Stimulated activated memory B cell treated with anti-CD40 and anti-IgM and Interleukin-4, amounts not matched to agents 10 μg/mL and 1 μg/mL and 100 μg/mL, for 72 hours (primary cell): Measurements from ENCODE around the gene C1orf185.
"Not testable (repeated sequence)": the region's sequence is repeated elsewhere in the genome, so short reads cannot be mapped to it uniquely, and the experiment has no call there.

ENCODE experiments used
- ATAC-seq: fragments of 150-1000 bp; cut with Tn5 transposase; 2 replicates; pipeline ENCODE4 v1.10.0; 2021
- H3K27ac Mint-ChIP-seq: one replicate; pipeline ENCODE4 v1.8.0; 2022; ENCODE audit warnings: mild to moderate bottlenecking, mixed read lengths
- H3K27me3 Mint-ChIP-seq: one replicate; pipeline ENCODE4 v1.8.0; 2022; ENCODE audit warnings: mixed read lengths
- H3K36me3 Mint-ChIP-seq: one replicate; pipeline ENCODE4 v1.8.0; 2022; ENCODE audit warnings: mixed read lengths
- H3K4me1 Mint-ChIP-seq: one replicate; pipeline ENCODE4 v1.8.0; 2022; ENCODE audit warnings: mixed read lengths
- H3K4me3 Mint-ChIP-seq: one replicate; pipeline ENCODE4 v1.8.0; 2022; ENCODE audit warnings: mild to moderate bottlenecking, moderate library complexity, mixed read lengths
- H3K9me3 Mint-ChIP-seq: one replicate; pipeline ENCODE4 v1.8.0; 2022; ENCODE audit warnings: mixed read lengths

C1orf185 gene

GRCh38 chr1:51168266-51168845 is 66.3 kb downstream of the C1orf185 start:
- no peaks in the 10 kb centered on the region for H3K36me3 Mint-ChIP-seq
- H3K4me1 Mint-ChIP-seq: no peaks in the 10 kb centered on the region
- no peak overlapping the region for H3K27ac Mint-ChIP-seq
- no peak for ATAC-seq
- no peak overlapping the region for H3K4me3 Mint-ChIP-seq
- H3K27me3 Mint-ChIP-seq: peaks cover 16% of the 10 kb centered on the region
- H3K9me3 Mint-ChIP-seq: no peaks in the 10 kb centered on the region

- Mint-ChIP-seq H3K36me3 (no peaks in the 10 kb centered on the region), H3K27me3 (peaks cover 16% of the 10 kb centered on the region), H3K4me1 (no peaks in the 10 kb centered on the region)
These were observed 66.9 kb downstream of the C1orf185 start for GRCh38 chr1:51168936-51169335.

DNA sequence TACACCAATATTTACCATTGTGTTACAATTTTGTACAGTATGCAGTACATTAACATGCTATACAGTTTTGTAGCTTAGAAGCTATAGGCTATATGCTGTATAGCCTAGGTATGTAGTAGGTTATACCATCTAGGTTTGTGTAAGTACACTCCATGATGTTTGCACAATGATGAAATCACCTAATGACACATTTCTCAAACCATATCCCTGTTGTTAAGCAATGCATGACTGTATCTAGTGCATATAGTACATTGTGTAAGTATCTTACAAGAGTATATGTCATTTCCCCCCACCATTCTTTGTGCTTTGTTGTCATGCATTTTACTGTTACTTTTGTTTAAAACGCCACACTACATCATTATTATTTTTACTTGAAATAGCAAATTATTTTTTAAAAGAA is 68.3 kb downstream of the C1orf185 start:
- H3K9me3 Mint-ChIP-seq: no peaks in the 10 kb centered on the region
- no peak for ATAC-seq
- H3K4me1 Mint-ChIP-seq: peaks cover 5% of the 10 kb centered on the region
- H3K27me3 Mint-ChIP-seq: peaks cover 24% of the 10 kb centered on the region
- H3K27ac Mint-ChIP-seq: no peak overlapping the region
- no peak overlapping the region for H3K4me3 Mint-ChIP-seq
- no peaks in the 10 kb centered on the region for H3K36me3 Mint-ChIP-seq

More at GRCh38 chr1:51168936-51169335, 66.9 kb downstream of the C1orf185 start:
- H3K4me3 Mint-ChIP-seq: no peak overlapping the region
- H3K27ac Mint-ChIP-seq: no peak overlapping the region
- no peaks in the 10 kb centered on the region for H3K9me3 Mint-ChIP-seq
- ATAC-seq: no peak

- H3K27me3 Mint-ChIP-seq: peaks cover 42% of the 10 kb centered on the region
These were observed 70.8 kb downstream of the C1orf185 start for GRCh38 chr1:51172811-51173210.

GRCh38 chr1:51175278-51175677 is 73.2 kb downstream of the C1orf185 start:
- ATAC-seq: no peak
- Mint-ChIP-seq H3K27me3 (peaks cover 58% of the 10 kb centered on the region), H3K9me3 (no peaks in the 10 kb centered on the region), H3K4me3 (no peak overlapping the region), H3K4me1 (peaks cover 6% of the 10 kb centered on the region), H3K27ac (no peak overlapping the region), H3K36me3 (no peaks in the 10 kb centered on the region)

More at GRCh38 chr1:51172811-51173210, 70.8 kb downstream of the C1orf185 start:
- no peak overlapping the region for H3K4me3 Mint-ChIP-seq
- H3K27ac Mint-ChIP-seq: no peak overlapping the region
- H3K9me3 Mint-ChIP-seq: no peaks in the 10 kb centered on the region
- no peak for ATAC-seq
- no peaks in the 10 kb centered on the region for H3K36me3 Mint-ChIP-seq
- H3K4me1 Mint-ChIP-seq: peaks cover 6% of the 10 kb centered on the region

DNA sequence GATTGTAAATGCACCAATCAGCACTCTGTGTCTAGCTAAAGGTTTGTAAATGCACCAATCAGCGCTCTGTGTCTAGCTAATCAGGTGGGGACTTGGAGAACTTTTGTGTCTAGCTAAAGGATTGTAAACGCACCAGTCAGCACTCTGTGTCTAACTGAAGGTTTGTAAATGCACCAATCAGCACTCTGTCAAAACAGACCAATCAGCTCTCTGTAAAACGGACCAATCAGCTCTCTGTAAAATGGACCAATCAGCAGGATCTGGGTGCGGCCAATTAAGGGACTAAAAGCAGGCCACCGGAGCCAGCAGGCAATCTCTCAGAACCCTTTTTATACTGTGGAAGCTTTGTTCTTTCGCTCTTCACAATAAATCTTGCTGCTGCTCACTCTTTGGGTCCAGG is 76.0 kb downstream of the C1orf185 start:
- H3K4me3 Mint-ChIP-seq, H3K27ac Mint-ChIP-seq, H3K9me3 Mint-ChIP-seq, ATAC-seq, H3K36me3 Mint-ChIP-seq, H3K4me1 Mint-ChIP-seq: not testable (repeated sequence)
- peaks cover 61% of the 10 kb centered on the region for H3K27me3 Mint-ChIP-seq

DNA sequence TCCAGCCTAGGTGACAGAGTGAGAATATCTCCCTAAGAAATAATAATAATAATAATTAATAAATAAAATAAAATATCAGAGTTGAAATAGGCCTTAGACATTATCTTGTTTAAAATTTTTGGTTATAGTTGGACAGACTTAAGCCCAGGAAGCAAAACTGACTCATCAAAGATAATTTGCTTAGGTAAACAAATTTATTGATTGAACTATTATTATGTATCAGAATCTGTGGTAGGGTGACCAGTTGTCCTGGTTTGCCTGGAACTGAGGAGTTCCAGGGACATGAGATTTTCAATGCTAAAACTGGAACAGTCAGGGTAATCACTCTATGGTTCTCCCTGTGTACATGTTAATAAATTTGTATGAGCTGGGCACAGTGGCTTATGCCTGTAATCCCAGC is 86.2 kb downstream of the C1orf185 start:
- Mint-ChIP-seq H3K9me3 (no peaks in the 10 kb centered on the region), H3K4me3 (no peak overlapping the region), H3K4me1 (no peaks in the 10 kb centered on the region), H3K27me3 (no peaks in the 10 kb centered on the region), H3K36me3 (no peaks in the 10 kb centered on the region), H3K27ac (no peak overlapping the region)
- no peak for ATAC-seq

GRCh38 chr1:51189421-51190073 is 87.5 kb downstream of the C1orf185 start:
- H3K27ac Mint-ChIP-seq: no peak overlapping the region
- no peaks in the 10 kb centered on the region for H3K4me1 Mint-ChIP-seq
- no peaks in the 10 kb centered on the region for H3K36me3 Mint-ChIP-seq
- ATAC-seq: no peak
- no peak overlapping the region for H3K4me3 Mint-ChIP-seq
- H3K27me3 Mint-ChIP-seq: no peaks in the 10 kb centered on the region
- H3K9me3 Mint-ChIP-seq: no peaks in the 10 kb centered on the region

- no peak overlapping the region for H3K4me3 Mint-ChIP-seq
- H3K9me3 Mint-ChIP-seq: no peaks in the 10 kb centered on the region
- no peak for ATAC-seq
These were observed 88.9 kb downstream of the C1orf185 start for GRCh38 chr1:51190961-51191360.

GRCh38 chr1:51192213-51192843 is 90.3 kb downstream of the C1orf185 start:
- no peak for ATAC-seq
- H3K9me3 Mint-ChIP-seq: no peaks in the 10 kb centered on the region
- H3K4me3 Mint-ChIP-seq: no peak overlapping the region
- no peaks in the 10 kb centered on the region for H3K27me3 Mint-ChIP-seq
- H3K27ac Mint-ChIP-seq: no peak overlapping the region
- H3K4me1 Mint-ChIP-seq: no peaks in the 10 kb centered on the region
- no peaks in the 10 kb centered on the region for H3K36me3 Mint-ChIP-seq

More at GRCh38 chr1:51190961-51191360, 88.9 kb downstream of the C1orf185 start:
- no peaks in the 10 kb centered on the region for H3K27me3 Mint-ChIP-seq
- no peaks in the 10 kb centered on the region for H3K4me1 Mint-ChIP-seq
- no peak overlapping the region for H3K27ac Mint-ChIP-seq
- no peaks in the 10 kb centered on the region for H3K36me3 Mint-ChIP-seq

- no peaks in the 10 kb centered on the region for H3K27me3 Mint-ChIP-seq
These were observed 91.5 kb downstream of the C1orf185 start for GRCh38 chr1:51193564-51193963.

More at GRCh38 chr1:51193564-51193963, 91.5 kb downstream of the C1orf185 start:
- H3K4me1 Mint-ChIP-seq: no peaks in the 10 kb centered on the region
- ATAC-seq: no peak
- H3K36me3 Mint-ChIP-seq: no peaks in the 10 kb centered on the region
- H3K4me3 Mint-ChIP-seq: no peak overlapping the region
- H3K9me3 Mint-ChIP-seq: no peaks in the 10 kb centered on the region
- H3K27ac Mint-ChIP-seq: no peak overlapping the region
